Peyer's patch (tissue), 4 donors: ENCODE results near the gene BACH1. TPM values are rescaled to one million over a fixed set of nuclear protein-coding genes. Genes with fewer than 3 reads are reported as not detected.

Experiments
- DNase-seq, 3 donors: peaks; one replicate each; pipeline ENCODE4 v3.0.0-alpha.2; 2017 to 2019
- H3K27ac ChIP-seq, 4 donors: fragments of 200-600 bp; sonication (generic); one replicate each; pipeline ENCODE4 v1.5.1; 2016 to 2019
- H3K27me3 ChIP-seq, 2 donors: fragments of 200-600 bp; sonication (generic); one replicate each; pipeline ENCODE4 v1.5.1; 2019
- H3K36me3 ChIP-seq, 3 donors: fragments of 200-600 bp; sonication (generic); one replicate each; pipeline ENCODE4 v1.5.1; 2016 to 2019
- H3K4me1 ChIP-seq, 4 donors: fragments of 200-600 bp; sonication (generic); one replicate each; pipeline ENCODE4 v1.5.1; 2016 to 2019
- H3K4me3 ChIP-seq, 4 donors: fragments of 200-600 bp; sonication (generic); 1 replicate in 3 of 4; 2 replicates in 1 of 4; pipeline ENCODE4 v1.5.1; 2016 to 2019; ENCODE audit warnings: mild to moderate bottlenecking in 1 of 4
- H3K9me3 ChIP-seq, 4 donors: fragments of 200-600 bp; sonication (generic); one replicate each; pipeline ENCODE4 v1.5.1; 2016 to 2019; ENCODE audit warnings: mild to moderate bottlenecking in 1 of 4
- POLR2A ChIP-seq, 2 donors: fragments of 450-650 bp; IDR thresholded peaks; one replicate each; pipeline ENCODE4 v1.5.1; 2017; ENCODE audit warnings: antibody characterized with exemption in 2 of 2, mild to moderate bottlenecking in 2 of 2, moderate library complexity in 2 of 2
- total RNA-seq, 4 donors: library from RNA; depleted of rRNA; stranded (reverse); fragments of >200 nt; gene quantifications; one replicate each; pipeline ENCODE4 v1.1.0, GENCODE V29; 2016
- TF ChIP-seq, protein P1 (sequence below), 6 experiments: fragments of 450-650 bp in 4 of 6; fragments of 200-600 bp in 2 of 6; sonication (generic) in 1 of 6; IDR thresholded peaks; one replicate each; pipeline ENCODE4 v1.5.1; 2017 to 2019; ENCODE audit warnings: antibody characterized with exemption in 6 of 6, mild to moderate bottlenecking in 3 of 6, moderate library complexity in 1 of 6

BACH1 gene
- total RNA-seq, 4 donors from 2014 or later, result 52.8 to 72.7 (median 68.3) TPM

DNA sequence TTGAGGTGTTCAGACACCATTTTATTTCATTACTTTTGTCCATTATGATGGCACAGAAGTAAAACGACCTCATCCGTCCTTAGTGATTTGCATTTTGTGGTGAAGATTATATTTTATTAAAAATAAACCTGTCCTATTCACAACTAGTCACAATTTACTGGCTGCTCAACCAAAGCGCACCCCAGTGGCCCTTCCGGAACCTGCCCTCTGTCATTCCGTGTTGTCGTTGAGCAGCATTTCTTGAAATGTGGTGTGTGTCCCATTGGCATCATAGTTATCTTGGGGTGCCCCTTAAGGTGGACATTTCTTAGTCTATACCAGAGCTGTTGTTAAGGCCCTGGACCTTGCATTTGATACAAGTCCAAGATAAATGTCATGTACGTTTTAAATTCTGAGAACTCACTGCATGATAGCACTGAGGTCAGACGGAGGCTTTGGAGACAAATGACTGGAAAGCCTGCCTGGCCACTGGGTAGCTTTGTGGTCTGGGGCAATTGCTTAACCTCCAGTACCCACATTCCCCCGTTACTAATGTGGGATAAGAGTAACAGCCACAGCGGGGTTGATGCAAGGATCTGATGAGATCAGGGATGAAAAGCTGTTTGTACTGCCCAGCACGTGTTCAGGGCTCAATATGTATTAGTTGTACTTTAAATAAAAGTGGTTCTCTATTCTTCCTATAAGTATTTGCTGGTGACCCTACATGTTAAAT is 36.2 kb downstream of the BACH1 start:
- H3K27ac ChIP-seq, result no peak overlapping the region
- no peak overlapping the region for H3K4me3 ChIP-seq
- DNase-seq, result no peak
- peaks cover 0 to 16% (median 0%) of the 10 kb centered on the region in 3 donors for H3K36me3 ChIP-seq
- TF ChIP-seq, protein P1, sequence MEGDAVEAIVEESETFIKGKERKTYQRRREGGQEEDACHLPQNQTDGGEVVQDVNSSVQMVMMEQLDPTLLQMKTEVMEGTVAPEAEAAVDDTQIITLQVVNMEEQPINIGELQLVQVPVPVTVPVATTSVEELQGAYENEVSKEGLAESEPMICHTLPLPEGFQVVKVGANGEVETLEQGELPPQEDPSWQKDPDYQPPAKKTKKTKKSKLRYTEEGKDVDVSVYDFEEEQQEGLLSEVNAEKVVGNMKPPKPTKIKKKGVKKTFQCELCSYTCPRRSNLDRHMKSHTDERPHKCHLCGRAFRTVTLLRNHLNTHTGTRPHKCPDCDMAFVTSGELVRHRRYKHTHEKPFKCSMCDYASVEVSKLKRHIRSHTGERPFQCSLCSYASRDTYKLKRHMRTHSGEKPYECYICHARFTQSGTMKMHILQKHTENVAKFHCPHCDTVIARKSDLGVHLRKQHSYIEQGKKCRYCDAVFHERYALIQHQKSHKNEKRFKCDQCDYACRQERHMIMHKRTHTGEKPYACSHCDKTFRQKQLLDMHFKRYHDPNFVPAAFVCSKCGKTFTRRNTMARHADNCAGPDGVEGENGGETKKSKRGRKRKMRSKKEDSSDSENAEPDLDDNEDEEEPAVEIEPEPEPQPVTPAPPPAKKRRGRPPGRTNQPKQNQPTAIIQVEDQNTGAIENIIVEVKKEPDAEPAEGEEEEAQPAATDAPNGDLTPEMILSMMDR (IDR thresholded peaks at IDR 0.05), result no peak
- TF ChIP-seq POLR2A (IDR thresholded peaks at IDR 0.05), result no peak
- no peaks in the 10 kb centered on the region for H3K4me1 ChIP-seq
- H3K9me3 ChIP-seq, result no peaks in the 10 kb centered on the region
- no peaks in the 10 kb centered on the region for H3K27me3 ChIP-seq

DNA sequence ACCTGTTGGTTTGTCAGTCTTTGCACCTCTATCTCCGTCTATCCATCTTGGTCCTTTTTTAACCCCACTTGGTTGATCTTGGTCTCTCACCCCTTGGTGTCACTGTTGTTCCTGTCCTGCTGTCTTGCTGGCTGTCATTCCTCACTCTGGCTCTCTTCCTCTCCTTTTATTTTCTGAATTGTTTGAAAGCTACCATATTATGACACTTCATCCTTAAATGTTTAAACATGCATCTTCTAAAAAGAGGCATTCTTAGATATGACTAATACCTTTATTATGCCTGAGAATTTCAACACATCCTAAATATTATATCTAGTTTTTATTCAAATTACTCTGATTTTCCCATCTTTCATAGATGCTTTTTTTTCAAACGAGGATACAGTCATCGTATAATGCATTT is 37.0 kb downstream of the BACH1 start:
- Histone ChIP-seq H3K4me3 (no peak overlapping the region), H3K9me3 (no peaks in the 10 kb centered on the region), H3K4me1 (no peaks in the 10 kb centered on the region), H3K27me3 (no peaks in the 10 kb centered on the region), H3K27ac (no peak overlapping the region), H3K36me3 (peaks cover 0 to 16% (median 0%) of the 10 kb centered on the region in 3 donors)
- TF ChIP-seq, protein P1 (IDR thresholded peaks at IDR 0.05), result no peak
- no peak for TF ChIP-seq POLR2A (IDR thresholded peaks at IDR 0.05)
- no peak for DNase-seq

DNA sequence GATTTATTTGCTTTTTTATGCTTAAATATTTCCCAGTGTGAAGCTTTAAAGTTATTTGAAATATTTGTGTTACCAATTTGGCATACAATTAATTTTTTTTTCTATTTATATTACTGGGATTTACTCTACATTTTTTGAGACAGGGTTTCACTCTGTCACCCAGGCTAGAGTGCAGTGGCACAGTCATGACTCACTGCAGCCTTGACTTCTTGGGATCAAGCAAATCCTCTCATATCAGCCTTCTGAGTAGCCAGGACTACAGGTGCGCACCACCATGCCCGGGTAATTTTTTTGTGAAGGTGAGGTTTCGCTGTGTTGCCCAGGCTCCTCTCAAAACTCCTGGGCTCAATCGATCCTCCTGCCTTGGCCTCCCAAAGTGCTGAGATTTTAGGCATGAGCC is 39.5 kb downstream of the BACH1 start:
- Histone ChIP-seq H3K4me3 (no peak overlapping the region), H3K36me3 (peaks cover 0 to 7% (median 0%) of the 10 kb centered on the region in 3 donors), H3K27me3 (no peaks in the 10 kb centered on the region), H3K4me1 (peaks cover 0 to 10% (median 0%) of the 10 kb centered on the region in 4 donors), H3K9me3 (no peaks in the 10 kb centered on the region), H3K27ac (no peak overlapping the region)
- no peak for TF ChIP-seq POLR2A (IDR thresholded peaks at IDR 0.05)
- TF ChIP-seq, protein P1 (IDR thresholded peaks at IDR 0.05), result no peak
- DNase-seq, result no peak

DNA sequence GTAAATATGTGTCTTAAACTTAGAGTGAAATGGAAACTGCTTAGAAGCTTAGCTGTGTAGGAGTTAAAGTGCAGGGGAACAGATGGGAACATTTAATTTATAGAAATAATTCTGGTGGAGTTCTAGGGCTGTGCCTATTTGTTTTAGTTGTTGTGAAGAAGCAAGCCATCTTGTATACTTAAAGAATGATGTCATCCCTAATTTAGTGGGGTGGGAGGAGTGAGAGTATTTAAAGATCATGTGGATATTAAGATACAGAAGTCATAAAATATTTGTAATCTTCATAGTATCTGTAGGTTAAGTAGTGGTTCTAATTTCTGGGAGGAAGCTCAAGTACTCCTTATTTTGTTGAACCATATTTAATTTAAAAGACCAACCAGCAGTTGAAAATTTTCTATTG is 41.5 kb downstream of the BACH1 start:
- no peak for TF ChIP-seq POLR2A (IDR thresholded peaks at IDR 0.05)
- TF ChIP-seq, protein P1 (IDR thresholded peaks at IDR 0.05), result no peak
- H3K36me3 ChIP-seq, result peaks cover 0 to 5% (median 0%) of the 10 kb centered on the region in 3 donors
- H3K27me3 ChIP-seq, result no peaks in the 10 kb centered on the region
- no peak overlapping the region for H3K4me3 ChIP-seq
- no peak for DNase-seq
- H3K4me1 ChIP-seq, result peaks cover 0 to 10% (median 0%) of the 10 kb centered on the region in 4 donors
- H3K9me3 ChIP-seq, result no peaks in the 10 kb centered on the region
- no peak overlapping the region for H3K27ac ChIP-seq

DNA sequence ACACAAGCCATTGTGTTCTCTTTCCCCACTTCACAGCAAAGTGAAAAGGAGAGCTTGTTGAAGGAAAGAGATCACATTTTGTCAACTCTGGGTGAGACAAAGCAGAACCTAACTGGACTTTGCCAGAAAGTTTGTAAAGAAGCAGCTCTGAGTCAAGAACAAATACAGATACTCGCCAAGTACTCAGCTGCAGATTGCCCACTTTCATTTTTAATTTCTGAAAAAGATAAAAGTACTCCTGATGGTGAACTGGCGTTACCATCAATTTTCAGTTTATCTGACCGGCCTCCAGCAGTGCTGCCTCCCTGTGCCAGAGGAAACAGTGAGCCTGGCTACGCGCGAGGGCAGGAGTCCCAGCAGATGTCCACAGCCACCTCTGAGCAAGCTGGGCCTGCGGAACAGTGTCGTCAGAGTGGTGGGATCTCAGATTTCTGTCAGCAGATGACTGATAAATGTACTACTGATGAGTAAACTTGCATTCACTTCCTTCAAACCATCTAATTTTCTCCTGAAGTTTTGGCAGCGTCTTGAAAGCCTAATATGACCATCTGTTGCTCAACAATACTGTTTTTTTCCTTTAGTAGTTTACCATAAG is 43.7 kb downstream of the BACH1 start:
- TF ChIP-seq, protein P1 (IDR thresholded peaks at IDR 0.05), result no peak
- TF ChIP-seq POLR2A (IDR thresholded peaks at IDR 0.05), result no peak
- peak in 1 of 3 donors; percentile 62 for DNase-seq
- no peak overlapping the region for H3K4me3 ChIP-seq
- peaks cover 0 to 5% (median 0%) of the 10 kb centered on the region in 3 donors for H3K36me3 ChIP-seq
- H3K4me1 ChIP-seq, result peaks cover 0 to 17% (median 0%) of the 10 kb centered on the region in 4 donors
- no peaks in the 10 kb centered on the region for H3K9me3 ChIP-seq
- H3K27me3 ChIP-seq, result no peaks in the 10 kb centered on the region
- peak overlapping the region in 2 of 4 donors; percentile 55 to 63 for H3K27ac ChIP-seq
